Anterior cingulate cortex (tissue), 58 donors: ENCODE measurements around the gene SEMA4D.

ENCODE experiments used
- DNase-seq, 58 donors: peaks; one replicate each; lab custom pipeline; 2025; lab: John Stamatoyannopoulos, UW

Gene SEMA4D, protein sequence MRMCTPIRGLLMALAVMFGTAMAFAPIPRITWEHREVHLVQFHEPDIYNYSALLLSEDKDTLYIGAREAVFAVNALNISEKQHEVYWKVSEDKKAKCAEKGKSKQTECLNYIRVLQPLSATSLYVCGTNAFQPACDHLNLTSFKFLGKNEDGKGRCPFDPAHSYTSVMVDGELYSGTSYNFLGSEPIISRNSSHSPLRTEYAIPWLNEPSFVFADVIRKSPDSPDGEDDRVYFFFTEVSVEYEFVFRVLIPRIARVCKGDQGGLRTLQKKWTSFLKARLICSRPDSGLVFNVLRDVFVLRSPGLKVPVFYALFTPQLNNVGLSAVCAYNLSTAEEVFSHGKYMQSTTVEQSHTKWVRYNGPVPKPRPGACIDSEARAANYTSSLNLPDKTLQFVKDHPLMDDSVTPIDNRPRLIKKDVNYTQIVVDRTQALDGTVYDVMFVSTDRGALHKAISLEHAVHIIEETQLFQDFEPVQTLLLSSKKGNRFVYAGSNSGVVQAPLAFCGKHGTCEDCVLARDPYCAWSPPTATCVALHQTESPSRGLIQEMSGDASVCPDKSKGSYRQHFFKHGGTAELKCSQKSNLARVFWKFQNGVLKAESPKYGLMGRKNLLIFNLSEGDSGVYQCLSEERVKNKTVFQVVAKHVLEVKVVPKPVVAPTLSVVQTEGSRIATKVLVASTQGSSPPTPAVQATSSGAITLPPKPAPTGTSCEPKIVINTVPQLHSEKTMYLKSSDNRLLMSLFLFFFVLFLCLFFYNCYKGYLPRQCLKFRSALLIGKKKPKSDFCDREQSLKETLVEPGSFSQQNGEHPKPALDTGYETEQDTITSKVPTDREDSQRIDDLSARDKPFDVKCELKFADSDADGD

DNA sequence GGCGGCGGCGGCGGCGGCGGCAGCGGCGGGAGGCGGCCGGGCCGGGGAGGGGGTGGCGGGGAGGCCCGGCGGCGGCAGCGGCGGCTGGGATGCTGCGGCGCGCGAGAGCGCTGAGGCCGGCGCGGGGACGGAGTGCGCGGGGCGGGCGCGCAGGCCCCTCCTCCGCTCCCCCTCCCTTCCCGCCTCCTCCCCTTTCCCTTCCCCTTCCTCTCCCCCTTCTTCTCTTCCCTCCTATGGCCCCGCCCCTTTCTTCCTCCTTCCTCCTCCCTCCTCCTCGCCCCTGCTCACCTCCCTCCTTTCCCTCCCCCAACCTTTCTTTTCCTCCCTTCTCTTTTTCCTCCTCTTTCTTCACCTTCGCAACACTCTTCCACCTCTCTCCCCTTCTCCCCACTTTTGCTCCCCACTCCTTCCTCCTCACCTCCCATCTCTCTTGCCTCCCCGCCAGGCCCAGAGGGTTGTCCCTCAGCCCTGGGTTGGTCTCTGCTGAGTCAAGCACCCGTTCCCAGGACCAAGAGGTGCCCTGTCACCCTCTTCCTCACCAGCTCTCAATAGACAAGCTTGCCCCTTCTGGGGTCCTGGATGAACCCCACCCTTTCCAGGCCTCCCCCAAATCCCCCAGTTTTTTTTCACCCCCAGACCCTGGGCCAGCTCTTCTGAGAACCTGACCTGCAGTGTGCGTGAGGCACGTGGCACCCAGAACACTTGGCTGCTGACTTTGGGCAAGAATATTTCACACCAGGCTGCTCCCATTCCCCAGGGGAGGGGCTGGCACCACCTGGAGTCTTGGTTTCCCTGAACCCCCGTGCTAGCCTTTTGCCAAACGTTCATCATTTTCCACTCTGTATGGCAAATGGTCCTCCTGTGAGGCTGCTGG, at the start of gene SEMA4D:
SEMA4D (minus strand) TSS at position 136 of the 874 bp plus-strand sequence. CDS start 92,657 bp downstream, outside the sequence.
- peak in 52 of 58 donors; percentile 18 to 87 (median 60) for DNase-seq

DNA sequence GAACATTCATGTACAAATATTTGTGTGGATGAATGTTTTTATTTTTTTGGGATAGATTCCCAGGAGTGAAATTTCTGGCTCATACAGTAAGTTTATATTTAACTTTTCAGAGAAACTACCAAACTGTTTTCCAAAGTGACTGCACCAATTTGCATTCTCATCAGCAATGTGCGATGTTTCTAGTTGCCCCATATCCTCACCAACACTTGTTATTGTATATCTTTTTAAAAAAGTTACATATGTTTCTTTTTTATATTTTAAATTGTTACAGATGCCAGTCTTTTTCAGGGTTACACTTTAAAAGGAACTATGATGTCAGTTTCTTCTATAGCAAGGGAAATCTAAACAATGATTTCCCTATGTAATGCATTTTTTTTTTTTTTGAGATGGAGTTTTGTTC, 49.1 kb upstream of the SEMA4D start:
- DNase-seq: no peak

DNA sequence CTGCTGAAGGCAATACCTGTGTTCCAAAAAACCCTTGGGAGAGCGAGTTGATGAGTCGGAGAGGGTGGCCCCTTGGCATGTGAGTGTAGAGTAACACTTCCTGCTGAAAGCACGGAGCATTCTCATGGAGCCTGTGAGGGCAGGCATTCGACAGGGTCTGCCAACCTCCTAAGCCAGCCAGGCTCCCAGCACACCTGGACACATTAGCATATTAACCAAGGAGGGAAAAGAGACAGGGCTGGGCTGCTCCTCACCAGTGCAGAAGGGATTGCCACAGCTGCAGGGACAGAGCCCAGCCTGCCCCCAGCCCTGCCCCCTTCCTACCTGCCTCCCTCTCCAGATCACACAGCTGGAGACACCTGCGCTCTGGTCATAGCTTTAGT, 46.4 kb upstream of the SEMA4D start:
- DNase-seq: no peak

DNA sequence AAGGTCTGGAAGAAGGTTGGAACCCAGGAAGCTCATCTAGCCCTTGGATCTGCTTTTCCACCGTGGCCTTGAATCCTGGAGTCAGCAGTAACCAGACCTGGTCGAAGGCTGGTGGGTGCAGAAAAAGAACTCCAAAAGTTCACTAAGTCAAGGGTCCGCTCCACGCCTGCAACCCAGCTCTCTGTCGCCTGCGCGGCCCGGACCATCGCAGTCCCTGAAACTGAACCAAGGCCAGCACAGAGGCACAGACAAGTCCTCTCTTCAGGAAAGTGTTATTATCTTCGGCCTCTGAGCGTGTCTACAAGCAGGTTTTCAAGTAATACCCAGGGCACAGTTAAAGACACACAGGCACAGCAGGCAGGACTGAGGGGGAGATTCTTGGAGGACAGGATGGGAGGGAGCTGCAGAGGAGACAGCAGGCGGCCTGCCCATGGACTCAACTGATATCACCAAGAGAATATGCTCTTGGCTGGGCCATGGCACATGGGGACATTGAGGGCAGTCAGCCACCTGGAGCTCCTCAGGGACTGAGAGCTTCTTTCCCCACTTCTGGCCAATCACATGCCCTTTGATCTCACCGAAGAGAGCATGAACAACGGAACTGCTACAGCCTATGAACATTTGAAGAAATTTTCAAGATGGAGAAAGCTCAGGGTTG, 45.8 kb upstream of the SEMA4D start:
- DNase-seq: no peak

DNA sequence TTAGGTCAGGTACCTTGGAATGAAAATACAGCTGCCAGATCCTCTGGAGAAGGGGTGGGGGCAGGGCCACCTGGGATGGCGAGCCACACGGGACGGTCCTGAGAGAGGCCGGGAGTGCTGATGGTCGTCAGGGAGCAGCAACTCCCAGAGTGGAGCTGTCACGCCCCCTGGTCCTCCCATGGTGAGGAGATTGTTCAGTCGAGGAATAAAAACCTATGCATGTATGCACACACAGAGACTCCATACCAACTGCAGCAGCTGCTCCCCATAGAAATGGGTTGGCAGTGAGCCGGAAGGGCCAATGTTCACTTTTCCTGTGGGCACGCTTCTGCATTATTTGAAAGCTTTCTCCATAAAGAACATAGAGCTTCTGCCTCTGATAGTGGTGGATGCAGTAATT, 45.2 kb upstream of the SEMA4D start:
- DNase-seq: peak in 5 of 58 donors; percentile 40 to 68 (median 45)

DNA sequence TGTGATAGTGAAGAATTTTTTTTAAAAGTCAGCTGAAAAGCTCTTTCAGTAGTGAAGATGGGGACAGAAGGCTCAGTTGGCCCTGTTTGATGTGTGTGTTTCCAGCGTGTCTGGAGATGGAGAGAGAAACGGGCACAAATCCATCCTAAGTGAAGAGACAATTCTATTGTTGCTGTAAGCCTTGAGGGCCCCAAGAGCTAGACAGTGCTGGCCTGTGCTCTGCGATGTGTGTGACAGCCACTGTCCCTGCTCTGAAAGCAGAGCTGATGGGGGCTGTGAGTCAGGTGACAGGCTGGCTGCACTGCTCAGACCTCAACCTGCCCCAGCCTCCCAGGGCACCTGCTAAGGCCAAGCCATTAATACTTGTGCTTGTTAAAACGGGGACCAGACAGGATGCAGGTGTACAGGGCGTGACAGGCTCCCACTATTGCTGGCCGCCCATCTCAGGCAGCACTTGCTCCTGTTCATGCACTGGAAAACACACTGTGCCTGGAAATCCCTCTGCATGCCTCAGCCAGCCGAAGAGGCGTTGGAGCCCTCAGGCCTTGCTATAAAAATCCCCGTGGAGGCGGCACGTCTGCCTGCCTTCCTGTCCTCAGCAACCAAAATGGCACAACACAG, 44.6 kb upstream of the SEMA4D start:
- DNase-seq: peak in 48 of 58 donors; percentile 10 to 90 (median 69)

DNA sequence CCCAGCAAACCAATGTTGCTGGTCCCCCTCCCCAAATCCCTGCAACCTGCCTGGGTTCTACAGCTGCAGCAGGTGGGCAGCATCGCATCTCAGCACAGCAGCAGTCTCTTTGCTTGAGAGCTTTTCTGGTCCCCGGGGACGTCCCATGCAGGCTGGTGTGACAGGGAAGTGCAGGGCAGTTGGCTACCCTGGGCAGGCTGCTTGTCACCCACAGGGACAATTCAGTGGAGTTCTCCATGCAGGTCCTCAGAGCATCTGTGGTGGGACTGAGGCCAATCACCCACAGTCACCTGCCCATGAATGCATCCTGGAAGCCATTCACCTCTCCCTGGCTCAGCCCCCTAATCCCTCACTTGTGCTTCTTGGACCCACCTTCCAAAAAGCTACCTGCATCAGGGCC, 43.9 kb upstream of the SEMA4D start:
- peak in 1 of 58 donors; percentile 42 for DNase-seq

DNA sequence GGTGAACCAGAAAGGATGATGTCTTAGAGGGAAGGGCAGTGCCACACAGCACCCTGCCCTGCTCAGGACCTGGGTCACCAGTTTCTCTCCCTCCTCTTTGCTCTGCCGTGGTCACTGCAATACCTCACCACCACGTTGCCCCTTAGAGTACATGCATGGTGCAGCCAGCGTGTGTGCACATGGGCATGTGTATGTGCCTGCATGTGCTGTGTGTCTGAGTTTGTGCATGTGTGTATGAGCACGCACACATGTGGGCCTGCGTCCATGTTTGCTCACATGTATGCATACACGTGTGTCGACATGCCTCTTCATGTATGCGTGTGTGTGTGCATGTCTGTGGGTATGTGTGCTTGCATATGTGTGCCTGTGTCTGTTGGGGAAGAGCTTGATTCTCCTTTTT, 41.5 kb upstream of the SEMA4D start:
- no peak for DNase-seq

DNA sequence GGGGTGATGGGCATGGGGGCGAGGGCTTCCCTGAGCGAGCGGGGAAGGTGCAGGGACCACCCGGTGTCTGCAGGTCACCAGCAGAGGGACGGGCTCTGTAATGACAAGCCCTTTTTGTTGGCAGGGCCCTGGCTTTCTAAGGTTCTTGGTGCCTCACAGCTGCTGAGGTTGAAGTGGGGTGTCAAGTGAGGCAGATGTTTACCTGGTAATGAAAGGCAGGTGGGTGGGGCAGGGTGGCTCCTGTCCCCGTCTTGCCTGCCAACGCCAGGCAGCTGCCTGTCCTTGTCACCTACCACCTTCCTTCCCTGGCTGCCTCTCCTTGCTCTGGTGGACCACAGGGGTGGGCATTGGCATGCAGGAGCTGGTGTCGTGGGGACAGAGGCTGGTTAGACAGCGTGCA, 41.0 kb upstream of the SEMA4D start:
- DNase-seq: no peak

DNA sequence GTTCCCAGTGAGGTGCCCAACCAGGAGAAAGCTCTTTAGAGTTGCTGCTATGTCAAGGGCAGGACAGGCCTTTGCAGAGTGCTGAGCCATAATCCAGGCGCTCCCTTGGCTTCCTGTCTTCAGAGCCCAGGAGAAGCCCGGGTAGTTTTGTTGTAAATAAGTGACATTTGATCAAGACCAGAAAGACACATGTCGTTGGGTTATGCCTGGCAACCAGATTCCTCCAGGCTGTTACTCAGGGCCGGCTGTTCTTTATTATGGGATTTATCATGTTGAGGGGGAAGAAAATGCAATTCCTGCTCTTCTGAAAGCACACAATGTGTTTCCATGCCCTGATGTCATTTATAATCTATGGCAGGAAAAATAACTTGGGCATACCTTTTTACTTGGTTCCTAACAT, 39.3 kb upstream of the SEMA4D start:
- no peak for DNase-seq

DNA sequence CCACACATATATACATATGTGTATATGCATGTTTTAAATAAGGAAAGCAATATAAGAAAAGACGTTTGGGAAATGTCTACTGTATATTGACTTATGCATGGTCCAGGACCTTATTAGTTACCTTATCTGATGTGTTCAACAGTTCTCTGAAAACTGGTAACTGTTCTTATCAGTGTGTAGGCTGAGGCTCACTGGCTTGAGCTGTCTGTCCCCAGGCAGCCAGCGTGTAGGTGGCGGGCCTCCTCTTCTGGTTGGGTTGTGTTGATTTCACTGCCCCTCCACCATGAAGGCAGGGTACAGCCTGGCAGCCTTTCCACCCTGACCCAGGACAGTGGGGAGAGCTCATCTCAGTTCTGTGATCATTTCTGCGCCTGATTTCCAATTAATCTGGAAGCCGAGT, 38.7 kb upstream of the SEMA4D start:
- no peak for DNase-seq

DNA sequence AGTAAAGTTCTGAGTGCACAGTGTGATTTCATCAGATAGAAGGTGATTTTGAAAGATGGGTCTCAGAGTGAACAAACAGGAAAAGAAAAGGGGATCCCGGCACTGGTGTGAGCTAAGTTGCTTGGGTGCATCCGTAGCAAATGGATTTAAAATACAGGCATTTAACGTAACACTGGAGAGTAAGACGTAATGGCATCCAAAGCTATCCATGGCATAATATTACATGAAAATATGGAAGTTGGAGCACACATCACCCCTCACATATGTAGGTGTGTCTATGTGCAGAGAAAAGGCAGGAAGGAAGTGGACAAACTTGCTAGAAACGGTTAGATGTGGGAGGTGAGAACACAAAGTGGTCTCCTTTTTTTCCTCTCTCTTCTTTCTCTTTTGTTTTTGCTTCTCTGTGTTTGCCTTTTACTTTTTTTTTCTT, 38.2 kb upstream of the SEMA4D start:
- DNase-seq: no peak

DNA sequence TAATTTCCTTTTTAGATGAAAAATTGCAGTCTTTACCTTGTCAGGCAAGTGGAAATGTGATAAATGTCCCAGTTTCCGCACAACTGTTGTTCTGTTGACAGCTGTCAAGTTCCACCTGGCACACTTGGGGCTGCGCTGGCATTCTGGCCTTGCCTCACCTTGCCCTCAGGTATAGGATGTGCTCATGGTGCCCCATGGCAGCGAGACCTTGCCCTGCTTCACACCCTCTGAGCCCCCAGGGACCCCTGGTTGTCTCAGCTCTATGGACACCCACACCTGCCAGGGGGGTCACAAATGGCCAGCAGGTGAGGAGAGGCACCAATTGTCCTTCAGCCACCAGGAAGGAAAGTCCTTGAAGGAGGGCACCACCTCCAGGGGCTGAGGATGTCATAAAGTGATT, 37.5 kb upstream of the SEMA4D start:
- DNase-seq: no peak

DNA sequence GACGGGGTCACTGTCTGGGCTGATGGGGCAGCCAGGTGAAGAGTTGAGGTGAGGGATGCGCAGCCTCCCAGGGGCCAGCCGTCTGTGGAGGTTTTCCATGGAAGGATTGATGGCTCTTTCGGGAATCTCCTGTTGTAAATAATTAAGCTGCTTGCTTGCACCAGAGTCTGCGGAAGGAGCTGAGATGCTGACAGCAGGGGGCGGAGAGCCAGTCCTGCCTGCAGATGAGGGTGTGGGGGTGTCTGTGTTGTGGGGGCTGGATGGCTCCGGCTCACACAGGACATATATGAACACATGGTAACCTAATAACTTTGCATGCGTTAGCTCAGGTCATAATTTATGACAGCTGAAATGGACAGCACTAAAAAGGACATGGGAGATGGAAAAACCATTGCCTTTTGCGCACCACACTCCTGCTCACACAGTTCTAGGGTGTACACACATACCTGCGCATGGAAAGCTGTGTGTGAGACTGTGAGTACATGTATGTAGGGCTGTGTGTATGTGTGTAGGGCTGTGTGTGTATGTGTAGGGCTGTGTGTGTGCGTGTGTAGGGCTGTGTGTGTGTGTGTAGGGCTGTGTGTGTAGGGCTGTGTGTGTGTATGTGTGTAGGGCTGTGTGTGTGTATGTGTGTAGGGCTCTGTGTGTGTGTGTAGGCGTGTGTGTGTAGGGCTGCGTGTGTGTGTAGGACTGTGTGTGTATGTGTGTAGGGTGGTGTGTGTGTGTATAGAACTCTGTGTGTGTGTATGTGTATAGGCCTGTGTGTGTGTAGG, 36.8 kb upstream of the SEMA4D start:
- DNase-seq: peak in 1 of 58 donors; percentile 18

DNA sequence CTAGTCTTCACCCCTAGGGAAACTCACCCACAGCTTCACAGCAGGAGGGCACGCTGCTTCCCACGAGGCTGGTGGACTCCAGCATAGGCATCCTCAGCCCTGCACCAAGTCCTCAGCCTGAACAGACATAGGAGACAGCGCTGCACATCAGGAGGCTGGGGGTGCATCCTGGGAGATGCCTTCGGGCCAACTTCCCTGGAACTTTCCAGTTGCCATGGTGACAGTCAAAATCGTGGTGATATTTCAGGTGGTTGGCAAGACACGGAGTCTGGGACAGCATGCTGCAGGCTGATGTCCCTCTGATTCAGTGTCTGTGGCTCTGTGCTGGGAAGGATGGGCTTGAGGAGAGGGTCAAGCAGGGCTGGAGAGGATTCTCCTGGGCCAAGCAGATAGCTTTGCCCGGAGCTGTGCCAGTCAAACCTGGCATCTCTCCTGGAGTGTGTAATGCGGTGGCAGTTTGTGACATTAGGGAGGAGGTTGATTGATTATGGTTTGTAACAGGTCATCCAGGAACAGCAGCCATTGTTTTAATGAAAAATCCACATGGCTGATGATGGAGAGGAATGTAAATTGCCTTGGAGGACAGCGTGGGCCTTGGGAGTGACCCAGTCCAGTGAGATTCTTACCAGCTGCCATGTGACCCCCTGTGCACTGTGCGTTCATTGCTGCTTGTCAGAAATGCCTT, 35.6 kb upstream of the SEMA4D start:
- DNase-seq: peak in 38 of 58 donors; percentile 13 to 75 (median 38)

DNA sequence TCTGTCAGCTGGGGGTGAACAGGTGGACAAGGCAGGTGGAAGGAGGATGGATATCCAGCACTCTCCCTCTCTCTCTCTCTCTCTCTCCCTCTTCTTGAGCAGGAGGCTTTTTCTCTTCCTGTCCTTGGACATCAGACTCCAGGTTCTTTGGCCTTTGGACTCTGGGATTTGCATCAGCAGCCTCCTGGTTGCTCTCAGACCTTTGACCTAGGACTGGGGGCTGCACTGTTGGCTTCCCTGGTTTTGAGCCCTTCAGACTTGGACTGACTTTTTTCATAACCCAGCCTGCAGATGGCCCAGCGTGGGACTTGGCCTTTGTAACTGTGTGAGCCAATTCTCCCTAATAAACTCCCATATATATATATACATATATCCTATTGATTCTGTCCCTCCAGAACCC, 35.0 kb upstream of the SEMA4D start:
- no peak for DNase-seq

DNA sequence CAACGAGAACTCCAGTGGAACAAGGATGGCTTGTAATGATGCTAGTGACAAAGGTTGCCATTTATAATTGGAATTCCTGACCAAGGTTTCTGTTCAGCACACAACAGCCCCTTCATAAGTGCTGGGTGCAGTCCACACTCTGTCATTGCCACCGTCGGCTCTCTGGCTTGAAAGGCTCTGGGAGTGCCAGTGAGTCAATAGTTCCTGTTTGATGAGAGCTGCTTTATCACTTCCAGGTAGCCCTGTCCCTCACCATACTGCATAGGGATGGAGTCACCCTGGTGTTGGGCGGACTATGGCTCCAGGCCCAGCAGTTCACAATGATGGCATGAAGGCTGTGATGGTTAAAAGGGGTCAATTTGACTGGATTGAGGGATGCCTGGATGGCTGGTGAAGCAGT, 34.6 kb upstream of the SEMA4D start:
- peak in 5 of 58 donors; percentile 18 to 51 (median 28) for DNase-seq

DNA sequence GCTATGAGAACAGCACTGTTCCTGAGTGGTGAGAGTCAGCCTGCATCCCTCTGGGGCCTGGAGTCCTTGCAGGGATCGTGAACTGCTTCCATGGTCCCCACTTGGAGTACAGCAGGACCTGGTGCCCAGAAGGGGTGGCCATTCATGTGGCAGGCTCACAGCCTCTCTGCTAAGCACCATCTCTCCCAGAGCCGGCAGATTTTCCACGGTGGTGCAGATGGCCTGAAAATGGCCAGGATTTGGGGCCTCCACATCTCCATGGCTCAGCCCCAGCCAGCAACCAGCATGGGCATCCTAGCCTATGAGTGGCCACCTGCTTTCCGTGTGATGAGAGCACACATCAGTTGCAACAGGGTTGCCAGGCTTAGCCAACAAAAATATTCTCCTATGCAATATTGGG, 33.9 kb upstream of the SEMA4D start:
- no peak for DNase-seq
